Upper lobe of left lung (tissue), 4 donors: ENCODE results near the gene MAPK14.

ENCODE experiments used
- CTCF ChIP-seq, 6 experiments: fragments of 450-650 bp in 4 of 6; fragments of 200-600 bp in 2 of 6; sonication (generic) in 2 of 6; IDR thresholded peaks; one replicate each; pipeline ENCODE4 v1.5.1; 2016 to 2019; ENCODE audit warnings: antibody characterized with exemption in 6 of 6
- EP300 ChIP-seq, 4 donors: sonication (generic); formaldehyde crosslinking; IDR thresholded peaks; one replicate each; pipeline ENCODE4 v1.5.1; 2017; ENCODE audit warnings: antibody characterized with exemption in 4 of 4, control low read depth in 2 of 4
- POLR2A ChIP-seq, 4 donors: fragments of 450-650 bp; IDR thresholded peaks; one replicate each; pipeline ENCODE4 v1.5.1; 2016 to 2017; ENCODE audit warnings: antibody characterized with exemption in 4 of 4, mild to moderate bottlenecking in 2 of 4
- POLR2AphosphoS5 ChIP-seq, 2 donors: sonication (generic); formaldehyde crosslinking; IDR thresholded peaks; one replicate each; pipeline ENCODE4 v1.5.1; 2017; ENCODE audit warnings: antibody characterized with exemption in 2 of 2

GRCh38 chr6:36160147-36160760, 132.6 kb downstream of the MAPK14 start:
- no peak for TF ChIP-seq CTCF (IDR thresholded peaks at IDR 0.05)
- TF ChIP-seq POLR2A (IDR thresholded peaks at IDR 0.05), result no peak
- TF ChIP-seq POLR2AphosphoS5 (IDR thresholded peaks at IDR 0.05), result no peak
- TF ChIP-seq EP300 (IDR thresholded peaks at IDR 0.05), result no peak
